ENCODE measurements around the gene SLC16A14. TPM values are rescaled to one million over a fixed set of nuclear protein-coding genes. Genes with fewer than 3 reads are reported as not detected.

SLC16A14 gene
- total and polyA plus RNA-seq, 2 donors from 2014 or later, result 1.5 to 6.6 TPM

- Histone ChIP-seq H3K9ac (ENCODE audit: low read length in 3 of 3) (no peak overlapping the region), H3K9me3 (ENCODE audit: control insufficient read depth in 2 of 3, insufficient read depth in 1 of 3, low read length in 3 of 3) (no peaks in the 10 kb centered on the region), H3K27me3 (ENCODE audit: control insufficient read depth, insufficient read depth, low read length) (no peaks in the 10 kb centered on the region), H3K27ac (ENCODE audit: low read depth in 2 of 2, low read length in 2 of 2) (no peak overlapping the region), H3K4me1 (ENCODE audit: control insufficient read depth in 2 of 3, insufficient read depth in 2 of 3, low read depth in 1 of 3, low read length in 3 of 3) (no peaks in the 10 kb centered on the region), H3K36me3 (ENCODE audit: control insufficient read depth in 2 of 3, insufficient read depth in 3 of 3, low read length in 3 of 3) (peaks cover 0 to 3% (median 0%) of the 10 kb centered on the region in 3 donors), H3K4me3 (ENCODE audit: low read length in 3 of 3) (no peak overlapping the region)
- TF ChIP-seq CTCF (IDR thresholded peaks at IDR 0.05; ENCODE audit: borderline replicate concordance, extremely low read depth, insufficient read depth), result no peak
- FAIRE-seq (no peak), DNase-seq (no peak)
- intact Hi-C loops (cut with DNase I), result no loop called here
Measured at GRCh38 chr2:230043025-230043424, 25.7 kb downstream of the SLC16A14 start.

DNA sequence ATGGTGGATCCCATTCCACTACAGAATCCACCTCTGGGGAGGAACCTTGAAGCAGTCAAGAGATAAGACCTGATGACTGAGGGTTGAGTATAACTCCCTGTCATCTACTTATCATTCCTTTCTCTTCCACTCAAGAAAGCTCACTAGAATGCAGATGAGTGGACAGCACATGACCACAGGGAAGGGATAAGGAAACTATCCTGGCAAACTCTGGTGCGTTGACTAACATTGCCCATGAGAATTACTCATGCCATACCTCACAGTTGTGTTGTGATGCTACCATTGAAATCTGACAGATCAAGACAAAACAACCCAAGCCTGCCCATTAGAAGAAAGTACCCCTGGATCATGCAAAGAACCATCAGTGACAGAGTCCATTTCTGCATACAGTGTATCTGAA lies 26.5 kb downstream of the SLC16A14 start:
- H3K27ac ChIP-seq (ENCODE audit: low read depth in 2 of 2, low read length in 2 of 2), result no peak overlapping the region
- TF ChIP-seq CTCF (IDR thresholded peaks at IDR 0.05; ENCODE audit: borderline replicate concordance, extremely low read depth, insufficient read depth), result no peak
- H3K4me1 ChIP-seq (ENCODE audit: control insufficient read depth in 2 of 3, insufficient read depth in 2 of 3, low read depth in 1 of 3, low read length in 3 of 3), result no peaks in the 10 kb centered on the region
- H3K4me3 ChIP-seq (ENCODE audit: low read length in 3 of 3), result no peak overlapping the region
- no peaks in the 10 kb centered on the region for H3K9me3 ChIP-seq (ENCODE audit: control insufficient read depth in 2 of 3, insufficient read depth in 1 of 3, low read length in 3 of 3)
- no peaks in the 10 kb centered on the region for H3K27me3 ChIP-seq (ENCODE audit: control insufficient read depth, insufficient read depth, low read length)
- H3K9ac ChIP-seq (ENCODE audit: low read length in 3 of 3), result no peak overlapping the region
- FAIRE-seq (no peak), DNase-seq (no peak)
- peaks cover 0 to 3% (median 0%) of the 10 kb centered on the region in 3 donors for H3K36me3 ChIP-seq (ENCODE audit: control insufficient read depth in 2 of 3, insufficient read depth in 3 of 3, low read length in 3 of 3)
- intact Hi-C loops (cut with DNase I), result no loop called here

- no peak overlapping the region for H3K27ac ChIP-seq (ENCODE audit: low read depth in 2 of 2, low read length in 2 of 2)
- FAIRE-seq, result no peak
- no peak for TF ChIP-seq CTCF (IDR thresholded peaks at IDR 0.05; ENCODE audit: borderline replicate concordance, extremely low read depth, insufficient read depth)
- H3K36me3 ChIP-seq (ENCODE audit: control insufficient read depth in 2 of 3, insufficient read depth in 3 of 3, low read length in 3 of 3), result no peaks in the 10 kb centered on the region
- no peak overlapping the region for H3K4me3 ChIP-seq (ENCODE audit: low read length in 3 of 3)
- no peak for DNase-seq
- no peaks in the 10 kb centered on the region for H3K27me3 ChIP-seq (ENCODE audit: control insufficient read depth, insufficient read depth, low read length)
- no peaks in the 10 kb centered on the region for H3K9me3 ChIP-seq (ENCODE audit: control insufficient read depth in 2 of 3, insufficient read depth in 1 of 3, low read length in 3 of 3)
- intact Hi-C loops (cut with DNase I), result no loop called here
- no peak overlapping the region for H3K9ac ChIP-seq (ENCODE audit: low read length in 3 of 3)
- no peaks in the 10 kb centered on the region for H3K4me1 ChIP-seq (ENCODE audit: control insufficient read depth in 2 of 3, insufficient read depth in 2 of 3, low read depth in 1 of 3, low read length in 3 of 3)
Measured at GRCh38 chr2:230023313-230023712, 45.4 kb downstream of the SLC16A14 start.

DNA sequence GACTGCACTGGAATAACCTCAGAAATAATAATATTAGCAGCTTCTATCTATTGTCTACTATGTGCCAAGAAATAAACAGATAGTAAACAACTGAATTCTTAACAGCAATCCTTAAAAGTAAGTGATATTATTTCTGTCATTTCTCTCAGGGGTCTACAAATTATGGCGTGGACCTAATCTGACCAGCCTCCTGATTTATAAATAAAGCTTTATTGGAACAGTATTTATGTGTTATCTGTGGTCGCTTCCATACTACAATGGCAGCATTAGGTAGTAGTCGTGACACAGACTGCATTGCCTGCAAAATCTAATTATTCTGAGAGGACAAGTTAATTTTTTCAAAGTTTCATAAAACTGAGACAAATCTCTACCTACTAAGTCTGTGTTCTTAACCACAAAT lies 49.0 kb downstream of the SLC16A14 start:
- Histone ChIP-seq H3K9me3 (ENCODE audit: control insufficient read depth in 2 of 3, insufficient read depth in 1 of 3, low read length in 3 of 3) (no peaks in the 10 kb centered on the region), H3K27me3 (ENCODE audit: control insufficient read depth, insufficient read depth, low read length) (no peaks in the 10 kb centered on the region), H3K27ac (ENCODE audit: low read depth in 2 of 2, low read length in 2 of 2) (no peak overlapping the region), H3K36me3 (ENCODE audit: control insufficient read depth in 2 of 3, insufficient read depth in 3 of 3, low read length in 3 of 3) (no peaks in the 10 kb centered on the region), H3K4me3 (ENCODE audit: low read length in 3 of 3) (no peak overlapping the region), H3K4me1 (ENCODE audit: control insufficient read depth in 2 of 3, insufficient read depth in 2 of 3, low read depth in 1 of 3, low read length in 3 of 3) (no peaks in the 10 kb centered on the region), H3K9ac (ENCODE audit: low read length in 3 of 3) (no peak overlapping the region)
- DNase-seq, result no peak
- FAIRE-seq, result no peak
- TF ChIP-seq CTCF (IDR thresholded peaks at IDR 0.05; ENCODE audit: borderline replicate concordance, extremely low read depth, insufficient read depth), result no peak
- intact Hi-C loops (cut with DNase I), result loop anchor here (10.0 kb wide), 1 partner anchor 135 kb away; no protein-coding TSS in a partner anchor
